Keratinocyte (primary cell): Measurements from ENCODE around the gene CDC42EP4. TPM values are rescaled to one million over a fixed set of nuclear protein-coding genes. Genes with fewer than 3 reads are reported as not detected.

Source experiments
- DNase-seq: peaks from one replicate; pipeline ENCODE4 v3.0.0-alpha.2; 2011; ENCODE audit warnings: low read depth, missing footprints, low spot score
- FAIRE-seq: peaks from 2 replicates; lab custom pipeline; 2011; peaks lifted over from hg19 to GRCh38; lab: Jason Lieb, UNC
- H2AFZ ChIP-seq: 2 replicates; pipeline ENCODE4 v1.6.0; 2012; ENCODE audit warnings: low read length, control low read depth, inconsistent platforms; ENCODE audit not compliant: control insufficient read depth
- H3K27ac ChIP-seq: 2 replicates; pipeline ENCODE4 v1.5.1; 2011; ENCODE audit warnings: low read length; ENCODE audit not compliant: control insufficient read depth, insufficient read depth
- H3K27me3 ChIP-seq: 3 replicates; pipeline ENCODE4 v1.6.0; 2011; ENCODE audit warnings: low read length; ENCODE audit not compliant: control insufficient read depth, insufficient read depth; ENCODE audit errors: extremely low read depth
- H3K36me3 ChIP-seq, 2 experiments: 2 replicates in 1 of 2; 3 replicates in 1 of 2; pipeline ENCODE4 v1.5.1; 2011; ENCODE audit warnings: low read length in 2 of 2, mild to moderate bottlenecking in 1 of 2; ENCODE audit not compliant: control insufficient read depth in 2 of 2, insufficient read depth in 2 of 2; ENCODE audit errors: extremely low read depth in 1 of 2
- H3K4me1 ChIP-seq: 3 replicates; pipeline ENCODE4 v1.5.1; 2011; ENCODE audit warnings: low read length; ENCODE audit not compliant: control insufficient read depth, insufficient read depth; ENCODE audit errors: extremely low read depth
- H3K4me2 ChIP-seq: 3 replicates; pipeline ENCODE4 v1.6.0; 2011; ENCODE audit warnings: low read depth, low read length; ENCODE audit not compliant: control insufficient read depth, insufficient read depth; ENCODE audit errors: extremely low read depth
- H3K4me3 ChIP-seq, 3 experiments: fragments of 200-600 bp in 1 of 3; sonication (generic) in 1 of 3; 2 replicates in 2 of 3; 3 replicates in 1 of 3; pipeline ENCODE4 v1.5.1; 2011 to 2016; ENCODE audit warnings: low read length in 3 of 3, mild to moderate bottlenecking in 3 of 3, control low read depth in 2 of 3, inconsistent platforms in 1 of 3, low read depth in 1 of 3, mixed read lengths in 1 of 3, mixed run types in 1 of 3, moderate library complexity in 1 of 3; ENCODE audit not compliant: control insufficient read depth in 2 of 3, insufficient read depth in 2 of 3; ENCODE audit errors: extremely low read depth in 1 of 3
- H3K79me2 ChIP-seq: 2 replicates; pipeline ENCODE4 v1.6.0; 2012; ENCODE audit warnings: low read length; ENCODE audit not compliant: control insufficient read depth, insufficient read depth
- H3K9ac ChIP-seq: 3 replicates; pipeline ENCODE4 v1.6.0; 2011; ENCODE audit warnings: low read length; ENCODE audit not compliant: control insufficient read depth, insufficient read depth; ENCODE audit errors: extremely low read depth
- H3K9me1 ChIP-seq: 3 replicates; pipeline ENCODE4 v1.6.0; 2011; ENCODE audit warnings: low read length; ENCODE audit not compliant: control insufficient read depth, insufficient read depth; ENCODE audit errors: extremely low read depth
- H3K9me3 ChIP-seq: 2 replicates; pipeline ENCODE4 v1.5.1; 2012; ENCODE audit warnings: low read depth, low read length; ENCODE audit not compliant: control insufficient read depth
- H4K20me1 ChIP-seq: 3 replicates; pipeline ENCODE4 v1.6.0; 2011; ENCODE audit warnings: low read length; ENCODE audit not compliant: control insufficient read depth, insufficient read depth; ENCODE audit errors: extremely low read depth
- EZH2 ChIP-seq: IDR thresholded peaks from one replicate; pipeline ENCODE4 v1.6.1; 2012; ENCODE audit warnings: inconsistent platforms, mild to moderate bottlenecking, low read length, moderate library complexity
- dilution Hi-C: fragments of 300-500 bp; cut with MboI; formaldehyde crosslinking; loops from one replicate; pipeline ENCODE4 v1.7.0; 2020; ENCODE audit warnings: low sequenced_read_pairs; ENCODE audit not compliant: extremely low pct_ligation_motif_present
- polyA plus RNA-seq, 5 experiments: library from polyadenylated mRNA; depleted of rRNA in 3 of 5; stranded (reverse) in 3 of 5; stranded (forward) in 1 of 5; unstranded in 1 of 5; fragments of >200 nt; gene quantifications; 1 replicate in 1 of 5; 2 replicates in 3 of 5; 3 replicates in 1 of 5; pipeline versions ENCODE4 v1.2.1 to v1.2.3, GENCODE V29; 2011 to 2012; ENCODE audit warnings: missing spikeins in 2 of 5, low read depth in 1 of 5, low replicate concordance in 1 of 5
- TF ChIP-seq, protein P1 (sequence below), 3 experiments: IDR thresholded peaks in 1 of 3; conservative IDR thresholded peaks in 1 of 3; optimal IDR thresholded peaks in 1 of 3; 2 replicates in 2 of 3; 3 replicates in 1 of 3; pipeline versions ENCODE3 to v1.5.1; 2011; ENCODE audit warnings: low read length in 3 of 3, mild to moderate bottlenecking in 3 of 3, moderate library complexity in 2 of 3, control low read depth in 1 of 3, inconsistent platforms in 1 of 3; ENCODE audit not compliant: insufficient read depth in 2 of 3; ENCODE audit errors: extremely low read depth in 1 of 3

The CDC42EP4 gene
- polyA plus RNA-seq, 1 donor (not counting 4 experiments of a cell fraction or from before 2014, with no cell fraction given): 9.4 TPM

DNA sequence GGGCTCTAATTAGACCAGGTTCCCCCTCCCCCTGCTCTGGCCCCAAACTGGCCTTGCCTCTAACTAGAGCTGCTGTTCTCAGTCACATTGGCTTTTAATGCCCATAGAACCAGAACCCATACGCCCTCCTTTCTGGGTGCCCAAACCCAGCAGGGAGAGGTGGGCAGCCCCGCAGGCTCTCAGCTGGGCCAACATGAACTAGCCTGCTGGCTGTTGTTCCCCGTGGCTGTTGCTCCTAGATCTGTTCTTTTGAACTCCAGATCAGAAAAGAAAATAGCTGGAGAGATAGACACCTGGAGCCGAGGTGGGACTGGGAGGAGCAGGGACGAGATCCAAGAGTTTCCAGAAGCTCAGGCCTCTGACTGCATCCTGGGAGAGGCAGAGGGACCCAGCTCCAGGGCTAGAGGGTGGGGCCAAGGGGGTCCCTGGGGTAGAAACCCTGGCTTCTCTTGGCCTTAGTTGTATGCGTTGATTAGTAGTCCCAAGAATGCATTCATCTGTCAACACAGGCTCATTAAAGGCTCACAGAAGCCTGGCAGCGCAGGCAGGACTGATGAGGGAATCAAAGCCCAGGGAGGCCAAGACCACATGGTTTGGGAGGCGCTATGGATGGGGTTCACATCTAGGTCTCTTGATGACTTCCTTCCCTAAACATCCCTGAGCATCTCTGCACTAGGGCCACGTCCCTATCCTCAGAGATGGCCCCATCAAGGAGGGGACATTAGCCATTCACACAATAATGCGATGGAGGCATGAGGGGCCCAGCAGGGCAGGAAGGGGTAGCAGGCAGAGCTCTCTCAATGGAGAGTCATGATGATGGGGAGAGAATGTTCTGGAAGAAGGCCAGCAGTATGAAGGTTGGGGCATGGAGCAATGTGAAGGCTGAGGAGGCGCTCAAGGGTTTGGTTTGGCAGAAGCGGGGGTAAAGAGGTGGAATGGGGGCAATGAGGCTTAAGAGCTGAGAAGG lies 48.8 kb downstream of the CDC42EP4 start:
- Histone ChIP-seq H3K4me2 (no peak overlapping the region), H3K9me1 (no peaks in the 10 kb centered on the region), H3K4me1 (peaks cover 8% of the 10 kb centered on the region), H3K27me3 (no peaks in the 10 kb centered on the region), H3K9ac (no peak overlapping the region), H3K36me3 (no peaks in the 10 kb centered on the region), H2AFZ (peak overlapping the region; percentile 5), H4K20me1 (no peaks in the 10 kb centered on the region), H3K4me3 (no peak overlapping the region), H3K9me3 (no peaks in the 10 kb centered on the region), H3K79me2 (no peaks in the 10 kb centered on the region), H3K27ac (no peak overlapping the region)
- FAIRE-seq (no peak), DNase-seq (no peak)
- TF ChIP-seq EZH2: no peak
- TF ChIP-seq, protein P1, sequence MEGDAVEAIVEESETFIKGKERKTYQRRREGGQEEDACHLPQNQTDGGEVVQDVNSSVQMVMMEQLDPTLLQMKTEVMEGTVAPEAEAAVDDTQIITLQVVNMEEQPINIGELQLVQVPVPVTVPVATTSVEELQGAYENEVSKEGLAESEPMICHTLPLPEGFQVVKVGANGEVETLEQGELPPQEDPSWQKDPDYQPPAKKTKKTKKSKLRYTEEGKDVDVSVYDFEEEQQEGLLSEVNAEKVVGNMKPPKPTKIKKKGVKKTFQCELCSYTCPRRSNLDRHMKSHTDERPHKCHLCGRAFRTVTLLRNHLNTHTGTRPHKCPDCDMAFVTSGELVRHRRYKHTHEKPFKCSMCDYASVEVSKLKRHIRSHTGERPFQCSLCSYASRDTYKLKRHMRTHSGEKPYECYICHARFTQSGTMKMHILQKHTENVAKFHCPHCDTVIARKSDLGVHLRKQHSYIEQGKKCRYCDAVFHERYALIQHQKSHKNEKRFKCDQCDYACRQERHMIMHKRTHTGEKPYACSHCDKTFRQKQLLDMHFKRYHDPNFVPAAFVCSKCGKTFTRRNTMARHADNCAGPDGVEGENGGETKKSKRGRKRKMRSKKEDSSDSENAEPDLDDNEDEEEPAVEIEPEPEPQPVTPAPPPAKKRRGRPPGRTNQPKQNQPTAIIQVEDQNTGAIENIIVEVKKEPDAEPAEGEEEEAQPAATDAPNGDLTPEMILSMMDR (optimal IDR thresholded peaks at IDR 0.05 in 1 of 3, IDR thresholded peaks at IDR 0.05 in 1 of 3, conservative IDR thresholded peaks at IDR 0.05 in 1 of 3; ENCODE audit: extremely low read depth in 1 of 3, insufficient read depth in 2 of 3, low read length in 3 of 3): no peak
- dilution Hi-C loops: no loop called here

DNA sequence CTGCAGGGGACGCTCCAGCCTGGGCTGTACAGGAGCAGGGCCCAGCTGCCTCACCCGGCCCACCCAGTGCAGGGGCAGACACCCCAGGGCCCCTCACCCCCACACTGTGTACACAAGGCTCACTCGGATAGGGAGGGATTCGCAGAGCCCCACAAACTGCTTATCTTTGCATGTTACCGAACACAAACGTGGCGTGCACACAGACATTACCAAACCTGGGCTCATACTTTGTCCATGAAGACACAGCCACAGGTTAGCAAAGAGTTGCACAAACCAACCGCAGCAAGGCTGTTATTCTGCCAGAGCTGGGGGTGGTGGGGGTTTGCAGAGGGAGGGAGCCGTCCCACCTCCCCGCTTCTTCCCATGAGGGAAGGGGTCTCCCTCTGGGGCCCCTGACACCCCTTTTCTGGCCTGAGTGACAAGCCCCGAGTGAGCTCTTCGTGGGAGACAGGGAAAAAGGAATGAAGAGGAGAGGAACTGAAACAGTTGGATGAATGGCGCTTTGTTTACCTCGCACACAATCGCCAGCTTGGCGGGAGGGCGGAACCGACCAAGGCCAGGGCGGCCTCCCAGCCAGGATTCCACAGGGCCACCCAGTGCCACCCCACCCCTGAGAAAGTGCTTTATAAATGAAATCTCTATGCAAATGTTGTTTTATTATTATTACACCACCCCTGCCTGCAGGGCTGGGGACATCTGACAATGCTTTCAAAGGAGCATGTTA lies 49.7 kb downstream of the CDC42EP4 start:
- H3K27ac ChIP-seq: no peak overlapping the region
- no peaks in the 10 kb centered on the region for H3K9me1 ChIP-seq
- no peak overlapping the region for H3K9ac ChIP-seq
- no peaks in the 10 kb centered on the region for H3K79me2 ChIP-seq
- TF ChIP-seq, protein P1 (optimal IDR thresholded peaks at IDR 0.05 in 1 of 3, IDR thresholded peaks at IDR 0.05 in 1 of 3, conservative IDR thresholded peaks at IDR 0.05 in 1 of 3; ENCODE audit: extremely low read depth in 1 of 3, insufficient read depth in 2 of 3, low read length in 3 of 3): no peak
- TF ChIP-seq EZH2: no peak
- peak overlapping the region; percentile 32 for H3K4me2 ChIP-seq
- dilution Hi-C loops: no loop called here
- H3K4me3 ChIP-seq: no peak overlapping the region
- DNase-seq (no peak), FAIRE-seq (no peak)
- no peaks in the 10 kb centered on the region for H4K20me1 ChIP-seq
- H3K27me3 ChIP-seq: no peaks in the 10 kb centered on the region
- H3K9me3 ChIP-seq: no peaks in the 10 kb centered on the region
- H3K4me1 ChIP-seq: peaks cover 8% of the 10 kb centered on the region
- H2AFZ ChIP-seq: peak overlapping the region; percentile 74
- no peaks in the 10 kb centered on the region for H3K36me3 ChIP-seq
